ENCODE results near the gene DISC1.

The DISC1 gene

DNA sequence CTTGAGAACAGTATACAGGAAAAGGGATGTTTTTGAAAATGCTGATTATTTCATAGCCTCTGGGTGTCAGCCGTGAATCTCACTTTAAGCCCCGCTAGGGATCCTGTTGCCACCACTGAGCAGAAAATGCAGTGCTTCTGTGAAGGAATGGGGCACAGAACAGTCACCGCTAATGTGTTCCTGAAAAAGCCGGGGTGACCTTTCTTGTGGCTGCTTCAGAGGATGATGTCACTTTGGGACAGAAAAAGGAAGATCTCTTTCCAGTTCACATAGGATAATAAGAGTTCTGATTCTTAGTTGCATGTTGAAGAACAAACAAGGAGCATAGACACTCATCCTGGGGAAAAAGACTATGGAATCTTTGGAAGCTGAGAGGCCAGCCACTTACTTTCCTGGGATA, 349.6 kb downstream of the DISC1 start:
- no peak for FAIRE-seq

DNA sequence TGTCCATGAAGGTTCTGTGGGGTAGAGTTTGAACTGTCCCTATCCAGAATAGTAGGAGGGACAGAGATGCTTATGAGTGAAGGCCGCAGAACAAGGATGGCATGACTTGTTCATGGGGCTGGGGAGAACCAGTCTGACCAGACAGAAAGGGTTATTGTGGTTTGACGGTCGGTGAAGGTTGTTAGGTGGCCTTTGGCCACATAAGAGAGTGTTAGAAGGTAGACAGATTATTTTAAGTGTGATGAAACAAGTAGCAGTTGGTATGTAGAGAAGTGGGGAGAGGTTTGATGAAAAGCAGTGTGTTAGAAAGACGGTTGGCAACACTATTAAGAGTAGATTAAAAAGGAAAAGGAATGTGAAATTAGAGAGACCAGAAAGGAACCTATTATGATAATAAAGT, 355.1 kb downstream of the DISC1 start:
- DNase-seq (ENCODE audit: low spot score): no peak
- no peak for FAIRE-seq

More for the DNA sequence above, 349.6 kb downstream of the DISC1 start:
- no peak for DNase-seq (ENCODE audit: low spot score)

DNA sequence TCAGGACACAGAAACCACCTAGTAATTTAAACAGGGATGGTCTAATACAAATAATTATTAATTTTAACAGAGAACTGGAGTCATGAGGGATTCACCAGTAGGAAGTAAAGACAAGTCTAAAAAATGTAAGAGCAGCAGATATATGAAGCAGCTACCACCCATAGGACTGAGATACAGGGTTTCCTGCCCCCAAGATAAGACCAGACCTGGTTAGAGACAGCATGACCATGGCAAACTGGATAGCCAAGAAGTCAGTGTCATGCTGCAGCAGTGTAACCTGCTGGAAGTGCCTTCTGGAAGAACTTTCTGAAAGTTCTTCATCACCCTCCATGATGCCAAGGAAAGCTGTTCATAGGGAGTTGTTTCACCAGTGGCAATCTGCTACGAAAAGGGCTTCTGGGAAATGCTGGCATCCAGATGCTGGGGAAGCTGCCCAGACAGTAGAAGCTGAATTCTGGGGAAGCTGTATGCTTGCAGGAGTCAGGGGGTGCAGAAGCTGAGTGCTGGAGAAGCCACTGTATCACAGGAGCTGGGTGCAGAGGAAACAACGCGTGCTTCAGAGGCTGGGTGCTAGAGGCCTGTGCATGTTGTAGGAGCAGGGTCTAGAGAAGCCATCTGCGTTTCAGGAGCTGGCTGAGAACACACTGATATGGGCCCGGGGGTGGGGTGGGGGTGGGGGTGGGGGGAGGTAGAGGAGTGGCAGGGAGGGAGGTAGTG, 356.4 kb downstream of the DISC1 start:
- DNase-seq (ENCODE audit: low spot score): no peak
- no peak for FAIRE-seq

DNA sequence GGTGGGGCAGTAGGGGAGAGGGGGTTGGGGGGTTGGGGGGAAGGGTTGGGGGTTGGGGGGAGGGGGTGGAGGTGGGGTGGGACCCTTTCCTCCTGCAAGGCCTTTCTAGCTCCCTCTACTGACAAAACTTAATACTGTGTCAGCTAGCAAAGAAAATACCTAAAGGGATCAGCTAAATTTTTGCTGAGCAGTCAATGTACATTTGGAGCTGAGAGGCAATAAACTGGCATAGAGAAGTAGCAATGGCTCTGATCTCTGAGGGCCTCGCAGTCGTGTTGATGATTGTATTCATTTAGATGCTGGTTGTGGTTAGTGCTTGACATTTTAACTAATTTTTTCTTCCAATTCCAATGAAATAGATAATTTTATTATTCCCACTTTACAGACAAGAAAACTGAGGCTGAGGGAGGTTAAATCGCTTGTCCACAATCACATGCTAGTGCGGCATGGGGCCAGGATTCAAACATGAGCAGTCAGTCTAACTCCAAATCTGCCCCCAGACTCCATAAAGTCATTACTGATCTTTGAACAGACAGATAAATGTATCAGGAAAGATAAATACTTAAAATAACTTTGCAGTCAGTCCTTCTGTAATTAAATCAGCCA, 357.1 kb downstream of the DISC1 start:
- no peak for DNase-seq (ENCODE audit: low spot score)
- no peak for FAIRE-seq

DNA sequence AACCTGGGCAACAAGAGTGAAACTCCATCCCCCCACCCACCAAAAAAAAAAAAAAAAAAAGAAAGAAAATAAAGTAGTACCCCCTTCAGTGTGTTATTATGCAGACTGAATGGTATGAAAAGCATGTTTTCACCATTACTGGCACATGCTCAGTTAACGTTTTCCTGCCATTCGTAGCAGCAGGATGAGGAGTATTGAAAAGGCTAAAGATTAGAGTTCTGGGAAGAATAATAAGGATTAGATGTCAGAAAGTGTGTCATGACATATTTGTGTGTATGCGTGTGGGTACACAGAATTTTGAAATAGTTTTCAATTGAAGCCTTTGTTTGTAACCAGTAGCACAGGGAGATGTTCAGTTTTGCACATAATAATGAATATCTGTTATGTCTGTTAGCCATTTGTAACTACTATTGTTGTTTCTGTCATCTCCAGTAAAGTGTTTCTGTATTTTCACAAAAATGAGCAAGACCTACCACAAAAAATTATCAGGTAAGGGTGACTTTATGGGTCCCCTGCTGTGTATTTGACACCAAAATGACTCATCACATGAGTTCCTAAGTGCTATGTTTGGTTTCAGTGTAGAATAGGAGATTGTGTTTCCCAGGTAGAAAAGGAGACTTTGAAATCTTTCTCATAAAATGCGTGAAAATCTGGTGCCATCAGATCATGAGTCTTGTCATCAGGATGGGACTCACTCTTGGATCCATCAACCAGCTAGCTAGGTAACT, 358.9 kb downstream of the DISC1 start:
- DNase-seq (ENCODE audit: low spot score) (no peak), FAIRE-seq (no peak)

DNA sequence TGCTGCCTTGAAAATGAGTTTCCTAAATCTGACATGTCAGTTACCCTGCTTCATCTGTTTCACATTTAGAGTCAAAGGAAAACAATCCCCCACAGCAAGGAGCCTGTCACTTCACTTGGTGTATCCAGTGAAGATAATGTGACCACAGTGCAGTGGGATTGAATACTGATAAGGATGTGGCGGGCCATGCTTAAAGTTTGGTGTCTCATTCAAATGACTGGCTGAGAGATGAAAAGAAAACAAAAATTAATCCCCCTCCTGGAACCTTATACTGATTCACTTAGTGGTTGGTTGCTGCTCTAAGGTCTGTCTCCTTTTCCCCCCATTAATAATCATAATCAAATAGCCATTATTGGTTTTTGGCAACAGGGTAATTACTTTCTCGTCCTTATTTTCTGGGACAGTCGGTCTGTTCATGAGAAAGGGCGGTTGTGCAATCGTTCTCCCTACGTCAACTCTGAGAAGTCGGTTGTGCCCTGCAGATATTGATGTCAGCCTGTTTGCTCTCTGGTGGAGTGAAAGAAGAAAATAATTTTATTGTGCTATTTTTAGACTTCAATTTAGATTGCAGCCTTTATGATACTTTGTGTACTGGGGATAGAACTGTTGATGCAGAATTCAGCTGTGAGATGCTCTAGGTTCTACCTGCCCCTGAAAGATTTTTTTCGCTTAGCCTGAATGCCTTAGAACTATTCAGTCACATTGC, 360.2 kb downstream of the DISC1 start:
- DNase-seq (ENCODE audit: low spot score): no peak
- no peak for FAIRE-seq

DNA sequence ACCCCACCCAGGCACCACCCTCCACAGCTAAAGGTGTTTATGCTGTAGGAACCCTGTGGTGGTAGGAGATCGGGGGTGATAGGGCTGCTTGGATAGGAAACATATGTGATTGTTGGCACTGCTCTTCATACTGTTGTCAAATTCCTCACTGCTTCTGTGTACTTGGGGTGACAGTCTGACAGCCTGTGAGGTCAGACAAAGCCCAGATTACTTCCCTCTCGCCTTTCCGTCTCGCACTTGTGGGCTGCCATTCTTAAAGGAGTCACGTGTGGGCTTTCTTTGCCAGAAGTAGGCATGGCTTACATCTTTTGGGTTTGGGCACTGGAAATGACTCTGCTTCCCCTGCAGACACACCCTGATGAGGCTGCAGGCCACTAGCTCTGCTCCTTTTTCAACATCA, 363.8 kb downstream of the DISC1 start:
- FAIRE-seq (no peak), DNase-seq (ENCODE audit: low spot score) (no peak)

DNA sequence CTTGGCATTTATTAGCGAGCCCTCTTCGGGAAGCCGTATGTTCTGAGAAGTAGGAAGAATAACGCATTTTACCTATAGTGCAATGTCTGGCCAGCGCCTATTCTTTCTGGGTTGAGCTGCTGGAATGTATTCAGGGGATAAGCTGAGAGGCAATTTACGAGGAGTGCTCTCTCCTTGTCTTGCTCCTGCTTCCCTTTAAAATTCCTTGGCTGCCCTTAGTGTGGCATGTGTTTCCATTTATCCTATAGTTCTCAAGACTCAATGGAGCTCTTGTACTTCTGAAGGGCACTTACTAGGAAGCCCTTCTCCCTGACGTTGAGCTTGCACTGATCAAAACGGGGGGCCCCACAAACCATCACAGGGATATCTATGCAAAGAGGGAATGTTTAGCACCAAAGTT, 364.6 kb downstream of the DISC1 start:
- FAIRE-seq (no peak), DNase-seq (ENCODE audit: low spot score) (no peak)

DNA sequence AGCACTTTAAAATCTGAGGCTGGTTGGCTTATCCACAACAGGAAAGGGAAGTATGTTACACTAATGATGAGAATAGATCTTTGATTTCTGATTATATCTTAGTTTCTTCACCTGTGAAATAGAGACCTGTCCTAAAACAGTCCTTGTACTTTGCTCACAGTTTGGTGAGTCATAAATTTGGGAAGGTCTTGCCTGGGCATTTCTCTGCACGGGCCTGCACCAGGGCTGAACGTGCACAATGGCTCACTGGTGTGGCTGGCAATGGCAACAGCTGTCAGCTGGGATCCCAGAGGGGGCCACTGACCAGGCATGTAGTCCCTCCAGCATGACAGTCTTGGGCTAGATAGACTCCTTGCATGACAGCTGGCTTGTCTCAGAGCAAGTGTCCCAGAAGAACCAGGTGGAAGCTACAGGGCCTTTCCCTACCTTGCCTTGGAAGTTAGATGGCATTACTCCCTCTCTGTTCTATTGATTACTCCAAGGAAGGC, 367.4 kb downstream of the DISC1 start:
- FAIRE-seq: no peak
- DNase-seq (ENCODE audit: low spot score): peak; percentile 10

DNA sequence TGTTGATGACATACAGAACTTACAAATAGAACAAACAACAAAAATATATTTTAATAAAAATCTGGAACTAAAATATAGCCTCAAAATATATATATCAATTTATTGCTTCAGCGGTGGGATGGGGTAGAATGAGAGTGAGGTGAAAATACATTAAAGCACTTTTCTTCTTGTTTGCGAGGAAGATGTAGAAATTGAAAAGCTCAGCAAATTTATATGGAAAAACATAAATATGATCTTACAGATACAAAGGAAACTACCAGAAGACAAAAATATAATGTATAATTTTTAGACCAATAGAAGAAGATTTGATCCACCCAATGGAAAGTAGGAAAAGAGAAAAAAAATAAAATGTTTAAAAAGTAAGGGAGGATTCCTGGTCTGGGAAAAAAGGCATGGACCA, 372.2 kb downstream of the DISC1 start:
- DNase-seq (ENCODE audit: low spot score): no peak

DNA sequence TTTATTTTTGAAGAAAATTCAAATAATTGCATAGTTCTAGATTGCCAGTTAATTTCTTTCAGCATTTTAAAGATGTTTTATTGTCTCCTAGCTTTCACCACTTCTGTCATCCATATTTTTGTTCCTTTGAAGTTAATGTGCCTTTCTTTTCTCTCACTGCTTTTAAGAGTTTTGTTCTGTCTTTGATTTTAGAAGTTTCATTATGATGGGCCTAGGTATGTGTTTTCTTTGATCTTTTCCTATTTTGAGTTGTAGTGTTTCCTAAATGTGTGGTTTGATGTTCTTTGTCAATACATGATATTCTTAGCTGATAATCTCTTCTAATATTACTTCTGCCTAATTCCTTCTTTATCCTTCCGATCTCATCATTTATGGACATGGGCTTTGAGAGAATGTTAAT, 378.7 kb downstream of the DISC1 start:
- FAIRE-seq (no peak), DNase-seq (ENCODE audit: low spot score) (no peak)

More for the DNA sequence above, 372.2 kb downstream of the DISC1 start:
- no peak for FAIRE-seq

DNA sequence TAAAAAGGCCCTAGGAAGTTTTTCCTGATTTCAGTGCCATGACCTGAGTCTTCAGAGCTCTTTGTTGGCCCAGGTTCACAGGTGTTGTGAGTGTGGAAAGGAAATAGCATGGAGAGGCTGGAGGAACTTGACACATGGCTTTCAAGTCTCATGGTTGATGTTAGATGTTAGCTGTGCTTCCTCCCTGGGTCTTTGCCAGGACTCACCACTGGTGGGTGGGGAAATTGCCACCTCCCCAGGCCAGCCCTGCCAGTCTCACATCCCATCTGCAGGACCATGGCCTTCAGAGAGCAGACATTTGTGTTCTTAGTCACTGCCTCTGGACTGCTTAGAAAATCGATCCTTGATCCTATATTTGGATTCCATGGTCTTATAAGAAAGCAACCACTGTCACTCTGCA, 383.2 kb downstream of the DISC1 start:
- FAIRE-seq: no peak
- no peak for DNase-seq (ENCODE audit: low spot score)

DNA sequence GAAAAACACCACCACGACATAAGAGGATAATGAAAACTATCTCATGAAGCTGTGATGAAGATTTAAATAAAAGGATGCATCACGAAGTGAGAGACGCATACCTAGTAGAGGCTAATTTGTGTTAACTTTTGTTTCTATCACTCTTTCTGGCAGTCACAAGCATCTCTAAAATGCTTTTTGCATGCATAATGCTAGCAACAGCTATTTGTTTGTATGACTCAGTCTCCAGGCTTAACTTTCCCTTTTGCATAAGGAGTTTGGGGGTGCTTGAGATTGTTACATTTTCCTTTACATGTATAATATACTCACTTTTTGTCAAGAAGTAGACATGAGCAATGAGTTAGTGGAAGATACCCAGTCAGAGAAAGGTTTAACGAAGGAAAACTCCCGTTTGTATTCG, 385.4 kb downstream of the DISC1 start:
- DNase-seq (ENCODE audit: low spot score) (no peak), FAIRE-seq (no peak)

DNA sequence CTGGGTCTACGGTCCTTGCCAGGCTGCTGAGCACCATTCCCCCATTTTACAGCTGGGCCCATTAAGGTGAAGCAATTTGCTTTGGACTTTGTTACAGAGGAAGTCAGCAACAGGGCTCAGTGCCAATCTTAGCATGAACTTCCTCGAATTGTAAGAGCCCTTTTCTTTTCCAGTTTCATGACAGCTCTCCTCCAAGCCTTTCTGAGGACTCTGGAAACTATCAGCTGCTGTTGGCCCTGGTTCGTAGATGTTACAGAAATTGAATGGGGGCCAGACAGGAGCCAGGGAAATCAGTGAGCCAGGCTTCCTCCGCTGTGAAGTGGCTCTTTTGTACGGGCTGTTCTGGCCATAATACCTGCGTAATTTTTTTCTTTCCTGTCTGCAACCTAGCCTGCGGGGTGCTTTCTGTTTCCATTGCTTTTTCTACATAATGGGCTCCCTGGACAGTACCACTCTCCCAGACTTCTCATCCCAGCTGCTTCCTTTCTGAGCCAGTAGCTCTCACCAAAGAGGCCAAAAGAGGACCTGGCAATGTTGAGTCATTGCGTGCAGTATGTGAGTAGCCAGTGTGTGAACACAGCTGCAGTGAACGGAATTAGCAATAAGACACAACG, 386.3 kb downstream of the DISC1 start:
- FAIRE-seq (no peak), DNase-seq (ENCODE audit: low spot score) (no peak)

DNA sequence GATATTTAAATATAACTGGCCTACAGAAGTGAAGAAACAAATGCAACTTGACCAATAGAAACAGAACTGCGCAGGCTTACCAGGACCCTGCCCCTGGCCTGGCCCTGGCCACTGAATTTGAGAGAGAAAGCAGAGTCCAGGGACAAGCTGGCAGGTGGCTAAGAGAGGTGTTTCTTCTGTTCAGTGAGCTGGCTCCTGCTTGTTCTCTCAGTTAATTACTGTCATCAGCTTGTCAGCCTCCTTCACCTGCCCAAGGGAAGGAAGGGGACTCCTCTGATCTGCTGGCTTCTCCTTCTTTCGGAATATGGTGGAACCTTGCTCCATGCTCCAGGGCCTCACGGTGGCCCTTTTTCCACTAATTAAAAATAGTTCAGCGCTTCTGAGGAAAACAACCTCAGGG, 388.4 kb downstream of the DISC1 start:
- no peak for DNase-seq (ENCODE audit: low spot score)
- no peak for FAIRE-seq

DNA sequence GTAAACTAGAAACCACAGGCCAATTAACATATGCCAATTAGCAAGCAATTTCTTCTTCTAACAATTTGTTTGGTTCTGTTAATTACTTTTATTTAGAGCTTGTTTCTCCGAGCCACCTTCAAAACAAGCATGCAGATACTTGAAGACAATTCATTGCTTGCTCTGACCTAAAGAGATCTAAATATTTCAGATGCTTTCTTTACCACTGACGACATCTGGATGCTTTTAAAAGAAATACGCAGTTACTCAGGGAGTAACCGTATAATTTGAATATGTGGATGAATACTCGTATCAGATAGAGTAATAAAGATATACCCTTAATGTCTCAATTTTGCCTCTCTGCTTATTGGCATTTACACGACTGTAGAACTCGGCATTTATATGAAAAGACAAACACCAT, 390.0 kb downstream of the DISC1 start:
- DNase-seq (ENCODE audit: low spot score): no peak

DNA sequence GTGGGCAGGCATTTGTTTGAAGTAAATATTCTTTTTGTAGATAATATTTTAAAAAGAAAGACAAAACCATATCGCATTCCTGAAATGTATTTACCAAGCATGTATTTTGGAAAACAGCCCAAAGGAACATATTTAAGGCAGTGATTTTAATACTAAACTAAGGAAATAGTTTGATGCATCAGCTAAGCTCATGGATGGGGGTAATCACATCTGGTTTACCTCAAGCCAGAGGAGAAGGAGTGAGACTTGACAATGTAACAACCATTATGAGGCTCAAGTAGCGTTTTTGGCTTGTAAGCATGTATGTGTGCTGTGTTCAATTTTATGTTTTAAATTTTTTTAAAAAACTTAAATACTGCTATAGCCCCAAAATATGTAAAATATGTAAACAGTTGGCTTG, 390.5 kb downstream of the DISC1 start:
- FAIRE-seq (no peak), DNase-seq (ENCODE audit: low spot score) (no peak)

More for the DNA sequence above, 390.0 kb downstream of the DISC1 start:
- no peak for FAIRE-seq

DNA sequence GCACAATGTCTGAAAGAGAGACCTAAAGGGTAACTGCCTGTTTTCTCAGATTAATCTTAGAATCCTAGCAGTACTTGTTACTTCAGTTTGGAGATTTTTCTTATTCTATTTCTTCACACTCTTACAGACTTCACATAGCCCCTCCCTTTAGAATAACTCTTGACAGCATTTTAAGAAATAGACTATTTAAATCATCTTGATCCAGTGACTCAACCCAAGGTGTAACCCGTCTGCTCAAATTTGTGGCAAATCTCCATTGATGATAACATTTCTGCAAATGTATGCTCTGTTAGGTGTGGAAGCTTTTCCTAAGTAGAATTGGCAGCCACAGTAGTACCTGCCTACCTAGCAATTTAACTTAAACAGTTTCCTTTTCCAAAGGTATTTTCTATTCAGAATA, 391.2 kb downstream of the DISC1 start:
- DNase-seq (ENCODE audit: low spot score) (no peak), FAIRE-seq (no peak)

DNA sequence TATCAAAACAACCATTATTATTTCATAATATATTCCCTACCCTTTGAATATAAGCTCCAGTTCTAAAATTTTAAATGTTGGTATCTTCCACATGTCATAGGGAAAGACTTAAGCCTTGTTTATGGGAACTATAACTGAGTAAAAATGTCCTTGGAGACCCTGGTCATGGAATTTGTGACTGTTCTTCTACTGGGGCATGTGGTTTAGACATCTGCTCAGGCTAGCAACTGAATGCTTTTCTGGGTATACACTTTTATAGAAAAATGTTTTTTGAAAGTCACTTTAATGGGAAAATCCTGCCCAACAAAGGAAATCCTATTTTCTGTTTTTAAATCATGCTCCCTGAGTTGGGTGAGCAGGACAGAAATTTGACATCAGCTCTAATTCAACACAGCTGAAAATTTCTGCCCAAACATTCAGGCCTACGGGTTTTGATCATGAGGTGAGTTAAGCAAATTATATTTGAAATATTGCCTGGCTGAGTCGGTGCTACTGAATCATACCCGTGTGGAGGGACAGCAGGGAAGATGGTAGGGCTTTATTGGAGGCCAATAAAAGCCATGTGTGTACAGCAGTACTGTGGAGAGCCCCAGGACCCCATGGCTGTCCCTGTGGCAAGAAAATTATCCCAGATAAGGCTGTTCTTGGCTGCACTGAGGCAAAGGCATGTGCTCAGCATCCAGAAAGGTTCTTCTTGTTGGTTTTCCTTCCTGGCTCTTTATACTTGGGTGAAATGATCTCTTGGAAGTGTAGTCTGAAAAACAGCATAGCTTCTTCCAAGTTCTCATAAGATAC, 391.8 kb downstream of the DISC1 start:
- no peak for DNase-seq (ENCODE audit: low spot score)
- FAIRE-seq: no peak

DNA sequence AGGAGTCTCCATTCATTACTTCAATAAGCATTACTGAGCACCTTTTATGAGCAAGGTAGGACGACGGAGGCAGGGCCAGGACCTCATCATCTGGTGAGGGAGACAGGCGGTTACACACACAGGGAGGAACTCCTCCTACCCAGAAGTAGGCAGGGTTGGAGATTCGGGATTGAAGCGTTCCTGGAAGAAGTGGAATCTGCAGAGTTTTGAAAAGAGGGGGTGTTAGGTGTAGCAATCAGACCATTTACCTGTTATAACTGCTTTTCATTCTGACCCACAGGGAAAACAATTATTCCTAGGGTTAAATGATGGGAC, 392.4 kb downstream of the DISC1 start:
- FAIRE-seq: no peak
- DNase-seq (ENCODE audit: low spot score): no peak

DNA sequence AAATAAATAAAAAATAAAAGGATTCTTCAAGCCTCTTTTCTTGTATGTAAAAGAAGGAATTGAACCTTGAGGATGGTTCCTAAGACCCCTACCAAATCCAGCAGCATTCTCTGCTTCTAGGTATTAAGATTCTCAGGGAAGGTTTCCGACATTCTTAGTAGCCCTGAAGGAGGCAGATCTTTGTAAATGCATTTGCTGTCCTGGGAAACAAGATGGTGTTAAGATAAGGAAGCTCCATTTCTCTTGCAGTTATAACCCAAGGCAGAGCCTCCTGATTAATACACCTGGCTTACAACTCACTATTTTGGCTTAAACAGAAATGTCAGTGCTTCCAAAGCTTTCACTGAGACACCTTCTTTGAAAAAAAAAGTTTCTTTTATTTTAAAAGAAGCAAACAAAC, 393.8 kb downstream of the DISC1 start:
- no peak for FAIRE-seq
- no peak for DNase-seq (ENCODE audit: low spot score)

All from urothelium cell line (cell line).